ENCODE measurements around the gene DEDD2. TPM values are rescaled to one million over a fixed set of nuclear protein-coding genes. Genes with fewer than 3 reads are reported as not detected.

DEDD2 gene
- polyA plus RNA-seq, 4 donors, result 24.1 to 35.8 (median 27.2) TPM

- DNase-seq (ENCODE audit: low read depth in 4 of 4, low spot score in 3 of 4), result no peak
These were observed 65.4 kb downstream of the DEDD2 start for GRCh38 chr19:42151782-42152684.

- DNase-seq (ENCODE audit: low read depth in 4 of 4, low spot score in 3 of 4), result no peak
These were observed 66.5 kb downstream of the DEDD2 start for GRCh38 chr19:42150911-42151361.

GRCh38 chr19:42150364-42150763 is 67.1 kb downstream of the DEDD2 start:
- DNase-seq (ENCODE audit: low read depth in 4 of 4, low spot score in 3 of 4), result no peak

GRCh38 chr19:42149447-42150202 is 67.9 kb downstream of the DEDD2 start:
- DNase-seq (ENCODE audit: low read depth in 4 of 4, low spot score in 3 of 4), result no peak

Other genes starting within 250 kb of the DEDD2 start
- gene ATP1A3, start 223.4 kb downstream of the DEDD2 start, polyA plus RNA-seq (ENCODE audit: insufficient read length in 4 of 4), result under 1 TPM; 0.13 to 0.87 (median 0.32) TPM
- 10 to 100 TPM; 21.5 to 26.9 (median 22.8) TPM for gene GRIK5, start 147.5 kb downstream of the DEDD2 start, polyA plus RNA-seq (ENCODE audit: insufficient read length in 4 of 4)
- gene ZNF574, start 141.5 kb downstream of the DEDD2 start, polyA plus RNA-seq (ENCODE audit: insufficient read length in 4 of 4), result 10 to 100 TPM; 14.0 to 18.2 (median 14.7) TPM
- 1 to 10 TPM in 2 of 4 donors, under 1 TPM in 2; 0.55 to 1.4 (median 0.90) TPM for gene POU2F2, start 85.2 kb downstream of the DEDD2 start, polyA plus RNA-seq (ENCODE audit: insufficient read length in 4 of 4)
- gene ZNF526, start 2.6 kb upstream of the DEDD2 start, polyA plus RNA-seq (ENCODE audit: insufficient read length in 4 of 4), result 1 to 10 TPM; 8.0 to 8.8 (median 8.5) TPM
- gene GSK3A, start 24.9 kb upstream of the DEDD2 start, polyA plus RNA-seq (ENCODE audit: insufficient read length in 4 of 4), result 10 to 100 TPM; 75.9 to 82.2 (median 80.9) TPM
- gene ERF, start 37.5 kb upstream of the DEDD2 start, polyA plus RNA-seq (ENCODE audit: insufficient read length in 4 of 4), result 10 to 100 TPM; 70.7 to 94.4 (median 71.8) TPM
- gene CIC, start 51.6 kb upstream of the DEDD2 start, polyA plus RNA-seq (ENCODE audit: insufficient read length in 4 of 4), result 10 to 100 TPM; 47.2 to 75.1 (median 49.5) TPM
- gene PRR19, start 84.5 kb upstream of the DEDD2 start, polyA plus RNA-seq (ENCODE audit: insufficient read length in 4 of 4), result 1 to 10 TPM; 1.6 to 2.1 (median 2.0) TPM
- 10 to 100 TPM; 69.1 to 94.5 (median 79.3) TPM for gene PAFAH1B3, start 84.9 kb upstream of the DEDD2 start, polyA plus RNA-seq (ENCODE audit: insufficient read length in 4 of 4)
- gene TMEM145, start 95.6 kb upstream of the DEDD2 start, polyA plus RNA-seq (ENCODE audit: insufficient read length in 4 of 4), result 1 to 10 TPM in 1 of 4 donors, under 1 TPM in 3; 0.76 to 1.2 (median 0.83) TPM
- 10 to 100 TPM; 32.5 to 48.3 (median 35.7) TPM for gene MEGF8, start 108.0 kb upstream of the DEDD2 start, polyA plus RNA-seq (ENCODE audit: insufficient read length in 4 of 4)
- 1 to 10 TPM in 2 of 4 donors, under 1 TPM in 2; 0.82 to 2.1 (median 1.1) TPM for gene CNFN, start 172.6 kb upstream of the DEDD2 start, polyA plus RNA-seq (ENCODE audit: insufficient read length in 4 of 4)
- 10 to 100 TPM in 3 of 4 donors, 1 to 10 TPM in 1; 9.7 to 13.9 (median 10.6) TPM for gene LIPE, start 209.7 kb upstream of the DEDD2 start, polyA plus RNA-seq (ENCODE audit: insufficient read length in 4 of 4)
- under 1 TPM in 2 of 4 donors, not detected in 2; 0.27 to 0.64 TPM for gene CXCL17, start 225.3 kb upstream of the DEDD2 start, polyA plus RNA-seq (ENCODE audit: insufficient read length in 4 of 4)

All from right renal pelvis (tissue), 4 donors.